ENCODE measurements around the gene ABHD16A. TPM values are rescaled to one million over a fixed set of nuclear protein-coding genes. Genes with fewer than 3 reads are reported as not detected.

Gene ABHD16A
- total and polyA plus RNA-seq, 2 of the 13 experiments (the other 11 are each of a cell fraction or from before 2014, with no cell fraction given), result 43.5 to 45.4 TPM

DNA sequence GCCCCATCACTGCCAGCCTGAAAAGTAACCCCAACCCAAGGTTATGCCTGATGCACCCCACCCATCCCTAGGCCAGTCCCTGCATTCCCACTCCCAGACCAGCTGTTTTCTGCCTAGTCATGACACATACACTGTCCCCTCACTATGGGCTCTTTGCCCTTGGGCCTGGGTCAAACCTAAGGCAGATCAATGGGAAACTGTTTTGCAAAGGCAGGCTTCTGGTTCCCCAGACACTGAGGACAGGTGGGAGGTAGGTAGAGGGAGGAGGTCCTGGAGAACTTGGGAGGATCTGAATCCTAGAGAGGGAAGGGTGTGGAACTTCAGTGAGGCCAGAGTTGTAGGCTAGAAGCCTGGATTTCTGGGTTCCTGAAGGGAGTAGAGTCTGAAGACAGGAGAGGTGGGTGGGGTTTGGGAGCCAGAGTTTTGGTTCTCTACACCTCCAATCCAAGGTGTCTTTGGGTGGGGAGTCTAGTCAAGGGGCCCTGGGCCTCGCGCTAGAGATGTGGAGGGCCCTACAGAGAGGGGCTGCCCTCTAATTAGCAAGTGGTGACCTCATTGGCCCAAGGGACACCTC, 31.2 kb upstream of the ABHD16A start (continued):
- TF ChIP-seq SALL2 (CRISPR knock-in tag; IDR thresholded peaks at IDR 0.05) (no peak; the same call in 1 of the 2 replicates), ZNF747 (CRISPR knock-in tag; IDR thresholded peaks at IDR 0.05; ENCODE audit: borderline replicate concordance) (no peak), FIP1L1 (IDR thresholded peaks at IDR 0.05; ENCODE audit: borderline replicate concordance, insufficient read depth, low read depth, low read length) (no peak), ZNF878 (CRISPR knock-in tag; IDR thresholded peaks at IDR 0.05) (no peak), YEATS2 (CRISPR knock-in tag; IDR thresholded peaks at IDR 0.05; ENCODE audit: borderline replicate concordance) (no peak), JDP2 (CRISPR knock-in tag; IDR thresholded peaks at IDR 0.05; ENCODE audit: borderline replicate concordance) (no peak), ZNF18 (CRISPR knock-in tag; IDR thresholded peaks at IDR 0.05; ENCODE audit: insufficient replicate concordance) (peak; percentile 60), ZNF607 (CRISPR knock-in tag; IDR thresholded peaks at IDR 0.05; ENCODE audit: borderline replicate concordance) (no peak), ZUFSP (CRISPR knock-in tag; IDR thresholded peaks at IDR 0.05; ENCODE audit: borderline replicate concordance) (no peak), ZNF282 (IDR thresholded peaks at IDR 0.05; ENCODE audit: partially characterized antibody) (no peak), ZNF841 (CRISPR knock-in tag; IDR thresholded peaks at IDR 0.05; ENCODE audit: borderline replicate concordance) (no peak), TEAD2 (CRISPR knock-in tag; IDR thresholded peaks at IDR 0.05) (no peak), ZNF709 (CRISPR knock-in tag; IDR thresholded peaks at IDR 0.05) (0 out of 2 replicates have a peak, but pooled peaks have one; percentile 11), ETV5 (CRISPR knock-in tag; IDR thresholded peaks at IDR 0.05; ENCODE audit: borderline replicate concordance) (no peak), NFKB2 (CRISPR knock-in tag; IDR thresholded peaks at IDR 0.05; ENCODE audit: borderline replicate concordance) (no peak), ZSCAN29 (CRISPR knock-in tag; conservative IDR thresholded peaks at IDR 0.05) (0 out of 2 replicates have a peak, but pooled peaks have one; percentile 20), MLX (CRISPR knock-in tag; IDR thresholded peaks at IDR 0.05) (no peak), DMAP1 (CRISPR knock-in tag; IDR thresholded peaks at IDR 0.05) (no peak), TRIM24 (CRISPR knock-in tag; IDR thresholded peaks at IDR 0.05) (no peak), ZNF672 (CRISPR knock-in tag; IDR thresholded peaks at IDR 0.05) (no peak), ZNF10 (CRISPR knock-in tag; IDR thresholded peaks at IDR 0.05; ENCODE audit: borderline replicate concordance, low read depth) (no peak), HOXA3 (CRISPR knock-in tag; IDR thresholded peaks at IDR 0.05) (no peak)
- TF ChIP-seq, protein P1, sequence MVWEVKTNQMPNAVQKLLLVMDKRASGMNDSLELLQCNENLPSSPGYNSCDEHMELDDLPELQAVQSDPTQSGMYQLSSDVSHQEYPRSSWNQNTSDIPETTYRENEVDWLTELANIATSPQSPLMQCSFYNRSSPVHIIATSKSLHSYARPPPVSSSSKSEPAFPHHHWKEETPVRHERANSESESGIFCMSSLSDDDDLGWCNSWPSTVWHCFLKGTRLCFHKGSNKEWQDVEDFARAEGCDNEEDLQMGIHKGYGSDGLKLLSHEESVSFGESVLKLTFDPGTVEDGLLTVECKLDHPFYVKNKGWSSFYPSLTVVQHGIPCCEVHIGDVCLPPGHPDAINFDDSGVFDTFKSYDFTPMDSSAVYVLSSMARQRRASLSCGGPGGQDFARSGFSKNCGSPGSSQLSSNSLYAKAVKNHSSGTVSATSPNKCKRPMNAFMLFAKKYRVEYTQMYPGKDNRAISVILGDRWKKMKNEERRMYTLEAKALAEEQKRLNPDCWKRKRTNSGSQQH (CRISPR knock-in tag; IDR thresholded peaks at IDR 0.05; ENCODE audit: low read depth), result 0 out of 2 replicates have a peak, but pooled peaks have one; percentile 64
- TF ChIP-seq, protein P2, sequence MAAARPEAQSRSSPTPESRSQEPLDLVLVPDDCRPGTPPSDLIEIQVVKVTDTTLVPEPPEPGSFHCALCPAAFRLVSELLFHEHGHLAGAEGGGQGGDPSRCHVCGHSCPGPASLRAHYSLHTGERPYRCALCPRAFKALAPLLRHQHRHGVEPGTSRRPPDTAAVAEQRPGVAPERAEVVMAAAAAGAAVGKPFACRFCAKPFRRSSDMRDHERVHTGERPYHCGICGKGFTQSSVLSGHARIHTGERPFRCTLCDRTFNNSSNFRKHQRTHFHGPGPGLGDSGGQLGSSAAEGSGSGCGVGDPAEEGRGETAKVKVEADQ (CRISPR knock-in tag; IDR thresholded peaks at IDR 0.05; ENCODE audit: borderline replicate concordance), result no peak
- TF ChIP-seq, protein P3, sequence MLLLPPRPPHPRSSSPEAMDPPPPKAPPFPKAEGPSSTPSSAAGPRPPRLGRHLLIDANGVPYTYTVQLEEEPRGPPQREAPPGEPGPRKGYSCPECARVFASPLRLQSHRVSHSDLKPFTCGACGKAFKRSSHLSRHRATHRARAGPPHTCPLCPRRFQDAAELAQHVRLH (CRISPR knock-in tag; IDR thresholded peaks at IDR 0.05; ENCODE audit: borderline replicate concordance, low read depth), result no peak; the same call in 1 of the 2 replicates
